Osteoblast (primary cell): ENCODE results near the gene PRRC2C. TPM values are rescaled to one million over a fixed set of nuclear protein-coding genes. Genes with fewer than 3 reads are reported as not detected.

ENCODE experiments used
- DNase-seq: peaks from one replicate; pipeline ENCODE4 v3.0.0; 2011; ENCODE audit warnings: low spot score, mixed read lengths; ENCODE audit not compliant: insufficient read length; ENCODE audit errors: missing footprints
- H2AFZ ChIP-seq: 2 replicates; pipeline ENCODE4 v1.6.0; 2011; ENCODE audit warnings: mild to moderate bottlenecking, low read length
- H3K27ac ChIP-seq: 2 replicates; pipeline ENCODE4 v1.5.1; 2011; ENCODE audit warnings: mild to moderate bottlenecking, low read depth, low read length, moderate library complexity
- H3K27me3 ChIP-seq: 2 replicates; pipeline ENCODE4 v1.6.0; 2012; ENCODE audit warnings: mild to moderate bottlenecking, control low read depth, inconsistent platforms, low read length, moderate library complexity; ENCODE audit not compliant: insufficient read depth
- H3K36me3 ChIP-seq: 2 replicates; pipeline ENCODE4 v1.5.1; 2011; ENCODE audit warnings: mild to moderate bottlenecking, low read length, control low read depth, moderate library complexity; ENCODE audit not compliant: insufficient read depth
- H3K4me1 ChIP-seq: 2 replicates; pipeline ENCODE4 v1.5.1; 2011; ENCODE audit warnings: mild to moderate bottlenecking, low read length, control low read depth, moderate library complexity; ENCODE audit not compliant: insufficient read depth
- H3K4me2 ChIP-seq: 2 replicates; pipeline ENCODE4 v1.6.0; 2011; ENCODE audit warnings: mild to moderate bottlenecking, low read length; ENCODE audit not compliant: insufficient read depth
- H3K4me3 ChIP-seq: fragments of 200-600 bp; sonication (generic); 3 replicates; pipeline ENCODE4 v1.5.1; 2012; ENCODE audit warnings: mild to moderate bottlenecking, low read length, inconsistent platforms; ENCODE audit not compliant: insufficient read depth
- H3K79me2 ChIP-seq: 2 replicates; pipeline ENCODE4 v1.6.0; 2012; ENCODE audit warnings: mild to moderate bottlenecking, low read length, control low read depth, inconsistent platforms; ENCODE audit not compliant: insufficient read depth
- H3K9me3 ChIP-seq: 2 replicates; pipeline ENCODE4 v1.5.1; 2011; ENCODE audit warnings: low read depth, low read length, control low read depth
- H4K20me1 ChIP-seq: 2 replicates; pipeline ENCODE4 v1.6.0; 2012; ENCODE audit warnings: mild to moderate bottlenecking, low read length, control low read depth; ENCODE audit not compliant: insufficient read depth
- CTCF ChIP-seq: IDR thresholded peaks from 2 replicates; pipeline ENCODE4 v1.5.1; 2011; ENCODE audit warnings: mild to moderate bottlenecking, low read depth, low read length, moderate library complexity; ENCODE audit errors: extremely low read depth
- total RNA-seq: library from RNA; depleted of rRNA; stranded (reverse); fragments of >200 nt; gene quantifications from 2 replicates; pipeline ENCODE4 v1.2.3, GENCODE V29; 2012

The PRRC2C gene
- total RNA-seq, 1 donor = 40.5 TPM

- H2AFZ ChIP-seq = no peak overlapping the region
- no peak overlapping the region for H3K27ac ChIP-seq
- peaks cover 10% of the 10 kb centered on the region for H3K79me2 ChIP-seq
- H3K9me3 ChIP-seq = no peaks in the 10 kb centered on the region
- TF ChIP-seq CTCF = no peak
- DNase-seq = no peak
- H4K20me1 ChIP-seq = peaks cover 4% of the 10 kb centered on the region
- no peaks in the 10 kb centered on the region for H3K4me1 ChIP-seq
- no peaks in the 10 kb centered on the region for H3K27me3 ChIP-seq
- H3K36me3 ChIP-seq = peaks cover 66% of the 10 kb centered on the region
- H3K4me2 ChIP-seq = no peak overlapping the region
- no peak overlapping the region for H3K4me3 ChIP-seq
Observed at GRCh38 chr1:171581766-171582165, 96.4 kb downstream of the PRRC2C start.

- DNase-seq = no peak
- H3K9me3 ChIP-seq = no peaks in the 10 kb centered on the region
- no peak overlapping the region for H3K4me2 ChIP-seq
- H3K27me3 ChIP-seq = no peaks in the 10 kb centered on the region
- no peak for TF ChIP-seq CTCF
- H3K27ac ChIP-seq = no peak overlapping the region
- peaks cover 10% of the 10 kb centered on the region for H3K79me2 ChIP-seq
- H2AFZ ChIP-seq = no peak overlapping the region
- peaks cover 4% of the 10 kb centered on the region for H4K20me1 ChIP-seq
- H3K4me1 ChIP-seq = no peaks in the 10 kb centered on the region
- H3K4me3 ChIP-seq = no peak overlapping the region
- peaks cover 68% of the 10 kb centered on the region for H3K36me3 ChIP-seq
Observed at GRCh38 chr1:171582589-171582988, 97.3 kb downstream of the PRRC2C start.

- Histone ChIP-seq H3K36me3 (peaks cover 70% of the 10 kb centered on the region), H4K20me1 (peaks cover 4% of the 10 kb centered on the region), H3K79me2 (peaks cover 10% of the 10 kb centered on the region), H3K9me3 (no peaks in the 10 kb centered on the region), H2AFZ (no peak overlapping the region), H3K4me2 (no peak overlapping the region), H3K27ac (peak overlapping the region; percentile 23), H3K4me3 (no peak overlapping the region), H3K27me3 (no peaks in the 10 kb centered on the region), H3K4me1 (no peaks in the 10 kb centered on the region)
- no peak for DNase-seq
- no peak for TF ChIP-seq CTCF
Observed at GRCh38 chr1:171583591-171584201, 98.4 kb downstream of the PRRC2C start.

- no peak for DNase-seq
- H2AFZ ChIP-seq = no peak overlapping the region
- H3K36me3 ChIP-seq = peaks cover 67% of the 10 kb centered on the region
Observed at GRCh38 chr1:171585715-171586114, 100.4 kb downstream of the PRRC2C start.

More at GRCh38 chr1:171585715-171586114, 100.4 kb downstream of the PRRC2C start:
- H4K20me1 ChIP-seq = peaks cover 10% of the 10 kb centered on the region
- peaks cover 6% of the 10 kb centered on the region for H3K4me1 ChIP-seq
- H3K9me3 ChIP-seq = no peaks in the 10 kb centered on the region
- H3K79me2 ChIP-seq = peaks cover 10% of the 10 kb centered on the region
- no peak overlapping the region for H3K4me3 ChIP-seq
- H3K27ac ChIP-seq = no peak overlapping the region
- H3K4me2 ChIP-seq = no peak overlapping the region
- no peaks in the 10 kb centered on the region for H3K27me3 ChIP-seq
- no peak for TF ChIP-seq CTCF
